HG03066 (cell line): ENCODE measurements around the gene DELE1.

ENCODE experiments used
- ATAC-seq: cut with Tn5 transposase; IDR thresholded peaks from one replicate; pipeline ENCODE4 v1.9.1; 2021; ENCODE audit warnings: low read depth; ENCODE audit not compliant: unreplicated experiment

Gene DELE1

GRCh38 chr5:141986072-141986471 is 62.4 kb downstream of the DELE1 start:
- ATAC-seq, result no peak

DNA sequence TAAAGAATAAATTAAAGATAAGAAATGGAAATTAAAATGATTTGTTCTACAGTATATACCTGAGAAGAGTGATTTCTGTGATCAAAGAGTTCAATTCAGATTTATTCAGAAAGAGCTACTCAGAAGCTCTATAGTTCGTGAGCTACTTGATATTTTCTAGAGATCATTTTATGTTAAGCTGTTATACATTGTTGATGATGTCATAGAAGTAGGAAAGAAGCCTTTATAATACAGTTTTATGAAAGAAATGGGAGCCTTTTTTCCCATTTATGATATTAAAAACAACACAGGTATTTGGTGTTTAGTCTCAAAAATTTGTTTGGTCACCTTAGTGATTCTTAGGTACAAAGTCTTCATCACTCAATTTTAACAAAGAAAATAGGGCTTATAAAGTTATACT is 66.0 kb downstream of the DELE1 start:
- ATAC-seq, result no peak
